Smooth muscle cell (in vitro differentiated cells): ENCODE measurements around the gene ACADVL. TPM values are rescaled to one million over a fixed set of nuclear protein-coding genes. Genes with fewer than 3 reads are reported as not detected.

Source experiments
- DNase-seq: peaks from one replicate; lab custom pipeline; 2025; ENCODE audit not compliant: unreplicated experiment; lab: John Stamatoyannopoulos, UW
- H2AFZ ChIP-seq: fragments of 200-600 bp; sonication (generic); 2 replicates; pipeline ENCODE4 v1.6.0; 2016; ENCODE audit warnings: antibody characterized with exemption, low read depth, mild to moderate bottlenecking
- H3F3A ChIP-seq: fragments of 200-600 bp; sonication (generic); 2 replicates; pipeline ENCODE4 v1.6.0; 2017; ENCODE audit warnings: antibody characterized with exemption, low read depth
- H3K27ac ChIP-seq: fragments of 200-600 bp; sonication (generic); 2 replicates; pipeline ENCODE4 v1.5.1; 2016; ENCODE audit warnings: low read depth, mild to moderate bottlenecking
- H3K27me3 ChIP-seq: fragments of 200-600 bp; sonication (generic); 2 replicates; pipeline ENCODE4 v1.6.1; 2016; ENCODE audit warnings: low read depth, mild to moderate bottlenecking
- H3K36me3 ChIP-seq: fragments of 200-600 bp; sonication (generic); 2 replicates; pipeline ENCODE4 v1.5.1; 2016; ENCODE audit warnings: low read depth
- H3K4me1 ChIP-seq: fragments of 200-600 bp; sonication (generic); 2 replicates; pipeline ENCODE4 v1.5.1; 2016; ENCODE audit warnings: low read depth
- H3K4me2 ChIP-seq: fragments of 200-600 bp; sonication (generic); 2 replicates; pipeline ENCODE4 v1.6.0; 2016; ENCODE audit warnings: mild to moderate bottlenecking
- H3K4me3 ChIP-seq: fragments of 200-600 bp; sonication (generic); 2 replicates; pipeline ENCODE4 v1.5.1; 2016; ENCODE audit warnings: mild to moderate bottlenecking
- H3K79me2 ChIP-seq: fragments of 200-600 bp; sonication (generic); 2 replicates; pipeline ENCODE4 v1.6.0; 2016; ENCODE audit warnings: low read depth, mild to moderate bottlenecking
- H3K9ac ChIP-seq: fragments of 200-600 bp; sonication (generic); 2 replicates; pipeline ENCODE4 v1.6.0; 2016; ENCODE audit warnings: low read depth
- H3K9me3 ChIP-seq: fragments of 200-600 bp; sonication (generic); replicated peaks from 2 replicates; pipeline ENCODE4 v1.5.1; 2016; ENCODE audit warnings: low read depth
- H4K20me1 ChIP-seq: fragments of 200-600 bp; sonication (generic); 2 replicates; pipeline ENCODE4 v1.6.0; 2016; ENCODE audit warnings: low read depth
- WGBS: methylation state at CpG from one replicate; pipeline ENCODE4 v1.1.7; 2016; ENCODE audit warnings: low lambda C conversion rate; 5-methylcytosine and 5-hydroxymethylcytosine counted together
- polyA plus RNA-seq: library from polyadenylated mRNA; unstranded; fragments of >200 nt; fragmentation: Nextera tagmentation; extraction: Ambion mirVana; gene quantifications from 2 replicates; pipeline ENCODE4 v1.2.1, GENCODE V29; 2016
- total RNA-seq: library from RNA; depleted of rRNA; stranded (reverse); fragments of >200 nt; gene quantifications from 2 replicates; pipeline ENCODE4 v1.2.3, GENCODE V29; 2014
- TF ChIP-seq, protein P1 (sequence below): fragments of 200-600 bp; sonication (generic); IDR thresholded peaks from 2 replicates; pipeline ENCODE4 v1.5.1; 2017; ENCODE audit warnings: borderline replicate concordance, mild to moderate bottlenecking, antibody characterized with exemption; ENCODE audit not compliant: insufficient read depth, poor library complexity, severe bottlenecking

The ACADVL gene
- total and polyA plus RNA-seq, 2 experiments from 2014 or later: 185 to 331 TPM

DNA sequence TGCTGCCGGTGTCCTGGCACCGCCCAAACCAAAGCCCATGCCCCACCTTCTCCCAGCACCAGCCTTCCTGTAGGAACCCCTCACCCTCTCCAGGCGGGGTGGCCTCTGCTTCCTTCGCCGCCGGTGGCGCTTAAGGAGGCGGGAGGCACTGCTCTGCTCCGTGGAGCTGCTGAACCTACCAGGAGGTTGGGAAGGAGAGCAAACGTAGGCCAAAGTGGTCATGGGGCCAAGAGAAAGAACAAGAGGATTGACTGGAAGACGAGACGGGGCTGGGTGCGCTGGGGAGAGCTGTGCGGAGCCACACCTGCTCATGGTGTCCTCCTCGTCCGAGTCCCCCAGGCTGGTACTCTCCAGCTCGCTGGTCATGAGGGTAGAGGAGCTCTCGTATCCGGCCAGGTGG, 9.8 kb downstream of the ACADVL start:
- Histone ChIP-seq H3K4me2 (no peak overlapping the region), H3K27me3 (no peaks in the 10 kb centered on the region), H3F3A (peaks cover 6% of the 10 kb centered on the region), H3K4me3 (no peak overlapping the region), H3K36me3 (no peaks in the 10 kb centered on the region), H4K20me1 (peaks cover 78% of the 10 kb centered on the region), H2AFZ (no peak overlapping the region), H3K79me2 (peaks cover 46% of the 10 kb centered on the region), H3K9ac (no peak overlapping the region), H3K4me1 (peaks cover 5% of the 10 kb centered on the region), H3K27ac (no peak overlapping the region), H3K9me3 (no peaks in the 10 kb centered on the region)
- TF ChIP-seq, protein P1, sequence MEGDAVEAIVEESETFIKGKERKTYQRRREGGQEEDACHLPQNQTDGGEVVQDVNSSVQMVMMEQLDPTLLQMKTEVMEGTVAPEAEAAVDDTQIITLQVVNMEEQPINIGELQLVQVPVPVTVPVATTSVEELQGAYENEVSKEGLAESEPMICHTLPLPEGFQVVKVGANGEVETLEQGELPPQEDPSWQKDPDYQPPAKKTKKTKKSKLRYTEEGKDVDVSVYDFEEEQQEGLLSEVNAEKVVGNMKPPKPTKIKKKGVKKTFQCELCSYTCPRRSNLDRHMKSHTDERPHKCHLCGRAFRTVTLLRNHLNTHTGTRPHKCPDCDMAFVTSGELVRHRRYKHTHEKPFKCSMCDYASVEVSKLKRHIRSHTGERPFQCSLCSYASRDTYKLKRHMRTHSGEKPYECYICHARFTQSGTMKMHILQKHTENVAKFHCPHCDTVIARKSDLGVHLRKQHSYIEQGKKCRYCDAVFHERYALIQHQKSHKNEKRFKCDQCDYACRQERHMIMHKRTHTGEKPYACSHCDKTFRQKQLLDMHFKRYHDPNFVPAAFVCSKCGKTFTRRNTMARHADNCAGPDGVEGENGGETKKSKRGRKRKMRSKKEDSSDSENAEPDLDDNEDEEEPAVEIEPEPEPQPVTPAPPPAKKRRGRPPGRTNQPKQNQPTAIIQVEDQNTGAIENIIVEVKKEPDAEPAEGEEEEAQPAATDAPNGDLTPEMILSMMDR: no peak
- WGBS: 99% methylated on average over 19 of the region's 19 CpGs
- DNase-seq: no peak

DNA sequence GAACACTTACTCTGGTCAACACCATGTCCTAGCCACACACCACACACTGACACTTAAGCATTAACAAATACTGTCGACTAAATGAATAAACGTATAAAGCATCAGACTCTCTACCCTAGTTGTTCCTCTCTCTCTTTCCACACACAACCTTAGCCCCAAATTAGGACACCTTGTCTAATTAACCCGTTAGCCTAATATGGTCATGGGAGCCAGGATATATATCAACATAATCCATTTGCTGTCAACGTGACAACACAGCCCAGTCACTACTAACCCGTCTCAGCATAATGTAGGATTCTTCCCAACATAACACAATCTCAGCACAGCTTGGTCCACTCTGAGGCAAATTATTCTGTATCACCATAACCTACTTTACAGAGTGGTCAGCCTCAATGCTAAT, 12.4 kb downstream of the ACADVL start:
- TF ChIP-seq, protein P1: no peak
- Histone ChIP-seq H4K20me1 (peaks cover 70% of the 10 kb centered on the region), H3K36me3 (no peaks in the 10 kb centered on the region), H3K9me3 (no peaks in the 10 kb centered on the region), H3K4me3 (peak overlapping the region; percentile 71), H2AFZ (no peak overlapping the region), H3K4me2 (peak overlapping the region; percentile 92), H3K27me3 (no peaks in the 10 kb centered on the region), H3F3A (peaks cover 30% of the 10 kb centered on the region), H3K9ac (no peak overlapping the region), H3K27ac (no peak overlapping the region), H3K79me2 (peaks cover 69% of the 10 kb centered on the region), H3K4me1 (peaks cover 8% of the 10 kb centered on the region)
- DNase-seq: no peak
- WGBS: 82% methylated on average over 5 of the region's 5 CpGs

GRCh38 chr17:7233701-7234082, 14.0 kb downstream of the ACADVL start:
- Histone ChIP-seq H3F3A (peaks cover 32% of the 10 kb centered on the region), H3K36me3 (no peaks in the 10 kb centered on the region), H4K20me1 (peaks cover 67% of the 10 kb centered on the region), H3K4me3 (peak overlapping the region; percentile 71), H3K27me3 (no peaks in the 10 kb centered on the region), H3K4me2 (peak overlapping the region; percentile 92), H3K27ac (peak overlapping the region; percentile 74), H3K79me2 (peaks cover 79% of the 10 kb centered on the region), H3K9ac (peak overlapping the region; percentile 67), H3K4me1 (peaks cover 12% of the 10 kb centered on the region), H2AFZ (peak overlapping the region; percentile 65), H3K9me3 (no peaks in the 10 kb centered on the region)
- WGBS: 2% methylated on average over 9 of the region's 9 CpGs
- DNase-seq: no peak
- TF ChIP-seq, protein P1: no peak
